ENCODE results near the gene RPP30.

DNA sequence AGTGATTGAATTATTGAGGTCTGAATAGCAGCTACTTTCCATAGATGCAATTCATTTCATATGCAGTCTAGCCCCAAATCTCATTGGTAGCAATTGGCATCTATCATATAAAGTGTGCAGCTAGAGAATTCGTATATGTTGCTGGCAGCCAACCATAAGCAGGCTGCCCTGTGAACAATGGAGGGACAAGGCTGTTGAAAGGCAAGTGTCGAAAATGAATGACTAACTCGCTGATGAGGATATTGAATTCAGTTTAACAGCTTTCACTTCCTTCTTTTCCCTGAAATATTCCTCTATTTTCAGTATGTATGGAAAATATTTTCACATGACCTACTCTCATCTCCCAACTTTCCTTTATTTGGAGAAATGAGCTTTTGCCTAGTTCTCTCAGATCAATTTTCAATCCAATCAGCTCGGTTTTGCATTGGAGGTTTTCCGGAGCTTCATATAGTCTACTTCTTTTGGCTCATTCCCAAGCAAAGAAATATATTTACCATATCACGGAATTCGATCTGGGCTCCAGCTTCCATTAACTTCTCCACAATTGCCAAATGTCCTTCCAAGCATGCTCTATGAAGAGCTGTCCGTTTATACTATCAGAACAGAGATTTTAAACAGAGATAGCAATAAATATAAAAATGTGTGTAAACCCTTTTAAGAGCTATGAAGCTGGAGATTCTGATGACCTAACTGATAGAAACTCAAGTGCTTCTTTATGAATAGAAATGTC is 45.6 kb downstream of the RPP30 start:
- TF ChIP-seq, protein P1, sequence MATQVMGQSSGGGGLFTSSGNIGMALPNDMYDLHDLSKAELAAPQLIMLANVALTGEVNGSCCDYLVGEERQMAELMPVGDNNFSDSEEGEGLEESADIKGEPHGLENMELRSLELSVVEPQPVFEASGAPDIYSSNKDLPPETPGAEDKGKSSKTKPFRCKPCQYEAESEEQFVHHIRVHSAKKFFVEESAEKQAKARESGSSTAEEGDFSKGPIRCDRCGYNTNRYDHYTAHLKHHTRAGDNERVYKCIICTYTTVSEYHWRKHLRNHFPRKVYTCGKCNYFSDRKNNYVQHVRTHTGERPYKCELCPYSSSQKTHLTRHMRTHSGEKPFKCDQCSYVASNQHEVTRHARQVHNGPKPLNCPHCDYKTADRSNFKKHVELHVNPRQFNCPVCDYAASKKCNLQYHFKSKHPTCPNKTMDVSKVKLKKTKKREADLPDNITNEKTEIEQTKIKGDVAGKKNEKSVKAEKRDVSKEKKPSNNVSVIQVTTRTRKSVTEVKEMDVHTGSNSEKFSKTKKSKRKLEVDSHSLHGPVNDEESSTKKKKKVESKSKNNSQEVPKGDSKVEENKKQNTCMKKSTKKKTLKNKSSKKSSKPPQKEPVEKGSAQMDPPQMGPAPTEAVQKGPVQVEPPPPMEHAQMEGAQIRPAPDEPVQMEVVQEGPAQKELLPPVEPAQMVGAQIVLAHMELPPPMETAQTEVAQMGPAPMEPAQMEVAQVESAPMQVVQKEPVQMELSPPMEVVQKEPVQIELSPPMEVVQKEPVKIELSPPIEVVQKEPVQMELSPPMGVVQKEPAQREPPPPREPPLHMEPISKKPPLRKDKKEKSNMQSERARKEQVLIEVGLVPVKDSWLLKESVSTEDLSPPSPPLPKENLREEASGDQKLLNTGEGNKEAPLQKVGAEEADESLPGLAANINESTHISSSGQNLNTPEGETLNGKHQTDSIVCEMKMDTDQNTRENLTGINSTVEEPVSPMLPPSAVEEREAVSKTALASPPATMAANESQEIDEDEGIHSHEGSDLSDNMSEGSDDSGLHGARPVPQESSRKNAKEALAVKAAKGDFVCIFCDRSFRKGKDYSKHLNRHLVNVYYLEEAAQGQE (IDR thresholded peaks at IDR 0.05), result no peak
- TF ChIP-seq, protein P2, sequence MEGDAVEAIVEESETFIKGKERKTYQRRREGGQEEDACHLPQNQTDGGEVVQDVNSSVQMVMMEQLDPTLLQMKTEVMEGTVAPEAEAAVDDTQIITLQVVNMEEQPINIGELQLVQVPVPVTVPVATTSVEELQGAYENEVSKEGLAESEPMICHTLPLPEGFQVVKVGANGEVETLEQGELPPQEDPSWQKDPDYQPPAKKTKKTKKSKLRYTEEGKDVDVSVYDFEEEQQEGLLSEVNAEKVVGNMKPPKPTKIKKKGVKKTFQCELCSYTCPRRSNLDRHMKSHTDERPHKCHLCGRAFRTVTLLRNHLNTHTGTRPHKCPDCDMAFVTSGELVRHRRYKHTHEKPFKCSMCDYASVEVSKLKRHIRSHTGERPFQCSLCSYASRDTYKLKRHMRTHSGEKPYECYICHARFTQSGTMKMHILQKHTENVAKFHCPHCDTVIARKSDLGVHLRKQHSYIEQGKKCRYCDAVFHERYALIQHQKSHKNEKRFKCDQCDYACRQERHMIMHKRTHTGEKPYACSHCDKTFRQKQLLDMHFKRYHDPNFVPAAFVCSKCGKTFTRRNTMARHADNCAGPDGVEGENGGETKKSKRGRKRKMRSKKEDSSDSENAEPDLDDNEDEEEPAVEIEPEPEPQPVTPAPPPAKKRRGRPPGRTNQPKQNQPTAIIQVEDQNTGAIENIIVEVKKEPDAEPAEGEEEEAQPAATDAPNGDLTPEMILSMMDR (IDR thresholded peaks at IDR 0.05; ENCODE audit: low read depth, low read length, missing input control), result no peak
- TF ChIP-seq RAD21 (IDR thresholded peaks at IDR 0.05) (no peak), NR2F2 (IDR thresholded peaks at IDR 0.05) (no peak), YY1 (IDR thresholded peaks at IDR 0.05) (no peak), GABPA (IDR thresholded peaks at IDR 0.05 in 1 of 2, conservative IDR thresholded peaks at IDR 0.05 in 1 of 2) (no peak), FOXA1 (IDR thresholded peaks at IDR 0.05) (no peak), TAF1 (conservative IDR thresholded peaks at IDR 0.05) (no peak), FOXA2 (IDR thresholded peaks at IDR 0.05) (no peak), JUND (IDR thresholded peaks at IDR 0.05) (no peak), SP1 (IDR thresholded peaks at IDR 0.05) (no peak)

Measured in liver (tissue), 3 donors.